Measurements from ENCODE around the gene EDIL3. TPM values are rescaled to one million over a fixed set of nuclear protein-coding genes. Genes with fewer than 3 reads are reported as not detected.

EDIL3 gene
- total RNA-seq, 1 donor from 2014 or later: not detected

- intact Hi-C loops (cut with micrococcal nuclease): no loop called here
- no peak overlapping the region for H3K4me3 Mint-ChIP-seq
- H3K27ac Mint-ChIP-seq: no peak overlapping the region
- no peaks in the 10 kb centered on the region for H3K27me3 Mint-ChIP-seq (ENCODE audit: insufficient read depth)
- no peak for DNase-seq (ENCODE audit: low spot score)
- H3K36me3 Mint-ChIP-seq (ENCODE audit: low read depth): no peaks in the 10 kb centered on the region
- no peaks in the 10 kb centered on the region for H3K4me1 Mint-ChIP-seq (ENCODE audit: low read depth)
- H3K9me3 Mint-ChIP-seq: no peaks in the 10 kb centered on the region
These were observed 295.7 kb downstream of the EDIL3 start for GRCh38 chr5:84088996-84089395.

DNA sequence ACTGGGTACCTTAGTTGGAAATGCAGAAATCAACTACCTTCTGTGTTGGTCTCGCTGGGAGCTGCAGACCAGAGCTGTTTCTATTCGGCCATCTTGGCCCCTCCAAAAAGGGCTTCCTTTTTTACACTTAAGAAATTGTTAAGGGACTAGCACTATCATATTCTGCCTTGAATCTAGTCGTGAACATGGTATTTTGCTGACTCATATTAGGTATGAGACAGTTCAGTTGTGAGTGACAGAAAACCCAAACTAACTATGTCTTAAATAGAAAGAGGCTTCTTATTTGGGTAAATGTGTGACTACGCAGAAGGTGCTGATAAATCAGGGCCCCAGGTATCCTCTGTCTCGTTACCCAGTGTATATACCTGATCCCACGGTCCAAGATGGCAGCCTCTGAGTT lies 298.2 kb downstream of the EDIL3 start:
- intact Hi-C loops (cut with micrococcal nuclease): no loop called here
- Mint-ChIP-seq H3K4me1 (ENCODE audit: low read depth) (no peaks in the 10 kb centered on the region), H3K27ac (no peak overlapping the region), H3K36me3 (ENCODE audit: low read depth) (no peaks in the 10 kb centered on the region), H3K27me3 (ENCODE audit: insufficient read depth) (no peaks in the 10 kb centered on the region), H3K4me3 (no peak overlapping the region), H3K9me3 (no peaks in the 10 kb centered on the region)
- no peak for DNase-seq (ENCODE audit: low spot score)

DNA sequence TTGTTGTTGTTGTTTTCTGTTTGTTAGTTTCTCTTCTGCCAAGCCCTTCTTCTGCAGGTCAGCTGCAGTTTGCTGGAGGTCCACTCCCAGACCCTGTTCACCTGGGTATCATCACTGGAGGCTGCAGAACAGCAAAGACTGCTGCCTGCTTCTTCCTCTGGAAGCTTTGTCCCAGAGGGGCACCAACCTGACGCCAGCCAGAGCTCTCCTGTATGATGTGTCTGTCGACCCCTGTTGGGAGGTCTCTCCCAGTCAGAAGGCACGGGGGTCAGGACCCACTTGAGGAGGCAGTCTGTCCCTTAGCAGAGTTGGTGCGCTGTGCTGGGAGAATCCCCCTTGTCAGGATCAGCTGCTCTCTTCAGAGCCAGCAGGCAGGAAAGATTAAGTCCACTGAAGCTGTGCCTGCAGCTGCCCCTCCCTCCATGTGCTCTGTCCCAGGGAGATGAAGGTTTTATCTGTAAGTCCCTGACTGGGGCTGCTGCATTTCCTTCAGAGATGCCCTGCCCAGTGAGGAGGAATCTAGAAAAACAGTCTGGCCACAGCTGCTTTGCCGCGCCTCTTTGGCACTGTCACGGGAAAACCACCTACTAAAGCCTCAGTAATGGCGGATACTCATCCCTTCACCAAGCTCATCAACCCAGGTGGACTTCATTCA lies 299.2 kb downstream of the EDIL3 start:
- H3K27ac Mint-ChIP-seq: no peak overlapping the region
- no peak for DNase-seq (ENCODE audit: low spot score)
- no peaks in the 10 kb centered on the region for H3K4me1 Mint-ChIP-seq (ENCODE audit: low read depth)
- H3K9me3 Mint-ChIP-seq: no peaks in the 10 kb centered on the region
- intact Hi-C loops (cut with micrococcal nuclease): no loop called here
- H3K27me3 Mint-ChIP-seq (ENCODE audit: insufficient read depth): no peaks in the 10 kb centered on the region
- no peak overlapping the region for H3K4me3 Mint-ChIP-seq
- H3K36me3 Mint-ChIP-seq (ENCODE audit: low read depth): no peaks in the 10 kb centered on the region

DNA sequence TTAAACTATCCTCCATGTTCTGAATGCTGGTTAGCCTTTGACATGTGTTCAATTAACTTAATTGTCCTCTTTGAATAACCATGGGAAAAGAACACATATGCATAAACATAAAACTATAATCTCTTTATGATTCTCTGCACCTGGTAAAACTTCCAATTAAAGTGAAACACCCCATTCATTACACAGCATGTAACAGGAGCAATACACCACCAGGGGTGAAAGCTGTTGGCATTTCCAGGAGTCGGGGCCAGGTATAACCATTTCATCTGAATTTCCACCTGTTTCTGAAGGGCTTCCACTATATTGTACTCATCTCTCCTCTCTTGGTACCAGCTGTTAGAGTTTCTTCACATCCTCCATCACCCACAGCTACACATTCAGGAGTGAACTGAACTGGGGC lies 303.8 kb downstream of the EDIL3 start:
- Mint-ChIP-seq H3K4me3 (no peak overlapping the region), H3K9me3 (no peaks in the 10 kb centered on the region), H3K27ac (no peak overlapping the region), H3K4me1 (ENCODE audit: low read depth) (no peaks in the 10 kb centered on the region), H3K27me3 (ENCODE audit: insufficient read depth) (no peaks in the 10 kb centered on the region), H3K36me3 (ENCODE audit: low read depth) (no peaks in the 10 kb centered on the region)
- DNase-seq (ENCODE audit: low spot score): no peak
- intact Hi-C loops (cut with micrococcal nuclease): no loop called here

GRCh38 chr5:84072339-84072738 lies 312.3 kb downstream of the EDIL3 start:
- intact Hi-C loops (cut with micrococcal nuclease): no loop called here
- Mint-ChIP-seq H3K4me1 (ENCODE audit: low read depth) (no peaks in the 10 kb centered on the region), H3K27me3 (ENCODE audit: insufficient read depth) (no peaks in the 10 kb centered on the region), H3K27ac (no peak overlapping the region), H3K9me3 (no peaks in the 10 kb centered on the region), H3K36me3 (ENCODE audit: low read depth) (no peaks in the 10 kb centered on the region), H3K4me3 (no peak overlapping the region)
- DNase-seq (ENCODE audit: low spot score): no peak

DNA sequence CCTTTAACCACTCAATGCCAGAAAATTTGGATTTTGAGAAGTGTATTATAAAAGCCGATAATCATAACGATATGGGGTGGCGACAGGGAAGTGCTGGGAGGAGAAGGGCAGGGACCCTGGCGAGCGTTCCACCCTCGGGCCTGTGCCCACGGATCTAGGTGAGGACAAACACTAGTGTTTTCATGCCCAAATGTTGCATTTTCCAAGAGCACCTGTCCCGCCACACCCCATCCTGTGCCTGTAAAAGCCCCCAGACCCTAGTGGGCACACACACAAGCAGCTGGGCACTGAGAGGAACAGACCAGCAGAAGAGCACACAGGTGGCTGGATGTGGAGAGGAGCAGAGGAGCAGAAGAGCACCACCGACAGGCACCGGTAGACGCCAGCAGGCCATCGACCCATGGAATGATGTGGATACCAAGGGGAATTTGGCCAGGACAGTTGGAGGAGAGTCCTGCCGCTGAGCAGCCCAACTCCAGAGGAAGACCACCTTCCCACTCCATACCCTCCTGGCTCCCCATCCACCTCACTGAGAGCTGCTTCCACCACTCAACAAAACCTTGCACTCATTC lies 315.0 kb downstream of the EDIL3 start:
- DNase-seq (ENCODE audit: low spot score): no peak
- Mint-ChIP-seq H3K27me3 (ENCODE audit: insufficient read depth) (no peaks in the 10 kb centered on the region), H3K9me3 (no peaks in the 10 kb centered on the region), H3K27ac (no peak overlapping the region), H3K36me3 (ENCODE audit: low read depth) (no peaks in the 10 kb centered on the region), H3K4me1 (ENCODE audit: low read depth) (no peaks in the 10 kb centered on the region), H3K4me3 (no peak overlapping the region)
- intact Hi-C loops (cut with micrococcal nuclease): no loop called here

GRCh38 chr5:84063041-84063440 lies 321.6 kb downstream of the EDIL3 start:
- no peaks in the 10 kb centered on the region for H3K9me3 Mint-ChIP-seq
- H3K27me3 Mint-ChIP-seq (ENCODE audit: insufficient read depth): no peaks in the 10 kb centered on the region
- intact Hi-C loops (cut with micrococcal nuclease): no loop called here
- H3K27ac Mint-ChIP-seq: no peak overlapping the region
- no peaks in the 10 kb centered on the region for H3K36me3 Mint-ChIP-seq (ENCODE audit: low read depth)
- no peak overlapping the region for H3K4me3 Mint-ChIP-seq
- DNase-seq (ENCODE audit: low spot score): no peak
- no peaks in the 10 kb centered on the region for H3K4me1 Mint-ChIP-seq (ENCODE audit: low read depth)

- intact Hi-C loops (cut with micrococcal nuclease): no loop called here
- Mint-ChIP-seq H3K36me3 (ENCODE audit: low read depth) (no peaks in the 10 kb centered on the region), H3K27ac (no peak overlapping the region), H3K27me3 (ENCODE audit: insufficient read depth) (no peaks in the 10 kb centered on the region), H3K4me3 (no peak overlapping the region), H3K4me1 (ENCODE audit: low read depth) (no peaks in the 10 kb centered on the region), H3K9me3 (no peaks in the 10 kb centered on the region)
- DNase-seq (ENCODE audit: low spot score): no peak
These were observed 325.0 kb downstream of the EDIL3 start for GRCh38 chr5:84059672-84060071.

GRCh38 chr5:84058561-84058960 lies 326.1 kb downstream of the EDIL3 start:
- H3K4me3 Mint-ChIP-seq: no peak overlapping the region
- intact Hi-C loops (cut with micrococcal nuclease): no loop called here
- H3K27ac Mint-ChIP-seq: no peak overlapping the region
- H3K4me1 Mint-ChIP-seq (ENCODE audit: low read depth): no peaks in the 10 kb centered on the region
- no peaks in the 10 kb centered on the region for H3K27me3 Mint-ChIP-seq (ENCODE audit: insufficient read depth)
- H3K36me3 Mint-ChIP-seq (ENCODE audit: low read depth): no peaks in the 10 kb centered on the region
- H3K9me3 Mint-ChIP-seq: no peaks in the 10 kb centered on the region
- no peak for DNase-seq (ENCODE audit: low spot score)

DNA sequence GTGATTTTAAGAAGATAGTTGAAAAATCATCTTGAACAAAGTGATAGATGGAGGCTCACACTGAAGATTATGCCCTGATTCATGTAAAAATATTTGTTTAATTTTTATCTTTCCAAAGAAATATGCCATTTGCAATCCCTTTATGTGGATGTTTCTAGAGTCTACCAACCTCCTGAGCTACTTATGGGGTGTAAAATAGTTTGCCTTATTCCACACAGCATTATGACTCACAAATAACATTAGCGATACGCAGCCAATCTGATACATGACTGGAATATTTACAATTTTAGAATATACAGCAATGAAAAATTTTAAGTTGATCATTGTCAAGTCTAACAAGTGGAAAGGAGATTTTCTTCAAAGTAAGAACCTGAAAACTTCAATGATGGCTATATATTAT lies 327.5 kb downstream of the EDIL3 start:
- Mint-ChIP-seq H3K27me3 (ENCODE audit: insufficient read depth) (no peaks in the 10 kb centered on the region), H3K9me3 (no peaks in the 10 kb centered on the region), H3K36me3 (ENCODE audit: low read depth) (no peaks in the 10 kb centered on the region), H3K27ac (no peak overlapping the region), H3K4me1 (ENCODE audit: low read depth) (no peaks in the 10 kb centered on the region), H3K4me3 (no peak overlapping the region)
- intact Hi-C loops (cut with micrococcal nuclease): no loop called here
- no peak for DNase-seq (ENCODE audit: low spot score)

DNA sequence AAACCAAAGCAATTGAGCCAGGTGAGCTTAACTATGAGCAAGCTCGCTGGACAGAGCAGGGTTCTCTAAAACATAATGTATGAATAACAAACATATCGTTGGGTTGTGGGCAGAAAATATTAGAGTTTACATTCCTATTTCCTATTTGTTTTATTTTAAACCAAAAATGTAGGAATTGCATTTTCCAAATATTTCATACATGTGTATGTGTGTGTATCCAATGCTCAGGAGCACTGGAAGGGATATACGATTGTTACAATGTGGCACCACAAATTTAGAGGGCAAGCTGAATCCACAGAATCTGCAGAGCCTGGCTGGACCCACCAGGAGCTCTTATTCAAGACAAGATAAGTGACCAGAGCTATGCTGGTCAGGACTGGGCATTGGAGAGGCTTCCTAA lies 338.7 kb downstream of the EDIL3 start:
- no peak overlapping the region for H3K4me3 Mint-ChIP-seq

GRCh38 chr5:84036842-84037241 lies 347.8 kb downstream of the EDIL3 start:
- no peak for DNase-seq (ENCODE audit: low spot score)
- intact Hi-C loops (cut with micrococcal nuclease): no loop called here
- H3K27me3 Mint-ChIP-seq (ENCODE audit: insufficient read depth): no peaks in the 10 kb centered on the region
- no peaks in the 10 kb centered on the region for H3K36me3 Mint-ChIP-seq (ENCODE audit: low read depth)
- H3K27ac Mint-ChIP-seq: no peak overlapping the region
- no peaks in the 10 kb centered on the region for H3K4me1 Mint-ChIP-seq (ENCODE audit: low read depth)
- no peaks in the 10 kb centered on the region for H3K9me3 Mint-ChIP-seq
- no peak overlapping the region for H3K4me3 Mint-ChIP-seq

More for the DNA sequence above, 338.7 kb downstream of the EDIL3 start:
- Mint-ChIP-seq H3K36me3 (ENCODE audit: low read depth) (no peaks in the 10 kb centered on the region), H3K27me3 (ENCODE audit: insufficient read depth) (no peaks in the 10 kb centered on the region), H3K27ac (no peak overlapping the region), H3K4me1 (ENCODE audit: low read depth) (no peaks in the 10 kb centered on the region), H3K9me3 (no peaks in the 10 kb centered on the region)
- intact Hi-C loops (cut with micrococcal nuclease): no loop called here
- no peak for DNase-seq (ENCODE audit: low spot score)

DNA sequence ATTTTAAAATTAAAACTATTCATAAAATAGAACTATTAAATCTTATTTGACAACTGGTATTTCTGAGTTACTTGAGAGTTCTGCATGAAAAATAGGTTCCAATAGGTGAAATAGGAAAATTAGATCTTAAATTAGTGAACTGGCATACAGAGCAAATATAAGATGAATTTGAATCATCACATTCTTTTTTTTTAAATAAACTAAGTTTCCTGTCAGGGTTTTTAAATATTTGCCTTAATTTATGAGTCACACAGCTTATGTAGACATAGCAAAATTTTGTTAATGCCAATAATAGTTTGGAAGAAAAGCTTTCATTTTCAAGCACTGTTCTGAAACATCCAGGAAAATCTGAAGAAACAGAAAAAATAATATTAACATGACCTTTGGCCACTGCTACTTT lies 352.4 kb downstream of the EDIL3 start:
- H3K4me3 Mint-ChIP-seq: no peak overlapping the region
- intact Hi-C loops (cut with micrococcal nuclease): no loop called here
- no peaks in the 10 kb centered on the region for H3K4me1 Mint-ChIP-seq (ENCODE audit: low read depth)
- H3K27ac Mint-ChIP-seq: no peak overlapping the region
- H3K9me3 Mint-ChIP-seq: no peaks in the 10 kb centered on the region
- DNase-seq (ENCODE audit: low spot score): no peak
- no peaks in the 10 kb centered on the region for H3K36me3 Mint-ChIP-seq (ENCODE audit: low read depth)
- H3K27me3 Mint-ChIP-seq (ENCODE audit: insufficient read depth): no peaks in the 10 kb centered on the region

GRCh38 chr5:84028093-84028492 lies 356.6 kb downstream of the EDIL3 start:
- H3K4me1 Mint-ChIP-seq (ENCODE audit: low read depth): no peaks in the 10 kb centered on the region
- no peaks in the 10 kb centered on the region for H3K36me3 Mint-ChIP-seq (ENCODE audit: low read depth)
- no peak for DNase-seq (ENCODE audit: low spot score)
- H3K9me3 Mint-ChIP-seq: no peaks in the 10 kb centered on the region
- no peaks in the 10 kb centered on the region for H3K27me3 Mint-ChIP-seq (ENCODE audit: insufficient read depth)
- intact Hi-C loops (cut with micrococcal nuclease): no loop called here
- no peak overlapping the region for H3K27ac Mint-ChIP-seq
- H3K4me3 Mint-ChIP-seq: no peak overlapping the region

Measured in activated T-helper 1 cell treated with anti-CD3 and anti-CD28 coated beads, Interleukin-12 subunit alpha, Interleukin-12 subunit beta, Interleukin-2, Interleukin-4 antibody, amounts not matched to agents 30 ng/mL and 10 ng/mL and 1 ng/mL, durations not matched to agents 14 hours and 24 hours and 36 hours (primary cell).